Stimulated activated CD4-positive, alpha-beta T cell treated with anti-CD3 and anti-CD28 coated beads, TNF-alpha, amount 100 ng/mL, for 4 hours (primary cell): ENCODE results near the gene SYDE1.

Source experiments
- DNase-seq, 3 experiments: peaks; one replicate each; pipeline ENCODE4 v3.0.0-alpha.2; 2020; ENCODE audit warnings: low read depth in 3 of 3

The SYDE1 gene

GRCh38 chr19:15124572-15125231, 17.5 kb downstream of the SYDE1 start:
- DNase-seq, result no peak

DNA sequence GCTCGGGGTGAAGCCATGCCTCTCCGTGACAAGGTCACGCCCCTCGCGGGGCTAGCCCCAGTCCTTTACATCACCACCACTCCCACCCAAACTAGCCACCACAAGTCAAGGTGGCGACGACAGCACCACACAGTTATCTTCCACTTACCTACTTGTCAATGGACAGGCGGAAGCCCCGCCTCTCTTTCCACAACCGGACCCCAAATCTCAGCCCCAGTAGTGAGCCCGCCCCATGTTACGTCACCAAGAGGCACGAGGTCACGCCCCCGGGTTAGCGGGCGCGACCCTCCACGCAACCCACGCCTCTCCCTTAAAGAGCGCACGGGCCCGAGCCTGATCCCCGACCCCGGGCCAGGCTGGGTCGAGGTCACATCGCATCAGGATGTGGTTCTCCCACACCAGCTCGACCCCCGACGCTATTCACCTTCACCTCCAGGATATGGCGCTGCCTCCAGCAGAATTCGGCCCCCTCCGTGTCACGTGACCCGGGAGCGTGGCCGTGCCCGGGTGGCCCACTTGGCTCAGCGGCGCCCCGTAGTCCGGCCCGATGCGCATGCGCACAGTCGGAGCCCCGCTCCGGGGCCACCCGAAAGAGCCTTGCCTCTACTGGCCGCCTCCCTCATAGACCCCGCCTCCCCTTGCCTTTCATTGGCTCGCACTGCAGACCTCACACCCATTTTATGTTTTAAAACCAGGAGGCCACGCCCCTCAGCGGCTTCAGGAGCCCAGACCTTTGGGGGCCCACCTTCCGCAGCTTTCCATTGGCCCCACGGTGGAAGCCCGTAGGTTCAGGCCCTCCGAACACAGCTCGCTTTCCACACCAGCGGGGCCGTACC, 18.2 kb downstream of the SYDE1 start:
- DNase-seq, result peak; percentile 90 to 96 (median 95)

- DNase-seq, result no peak
Observed at GRCh38 chr19:15126131-15126910, 19.1 kb downstream of the SYDE1 start.

- DNase-seq, result no peak
Observed at GRCh38 chr19:15128162-15128770, 21.1 kb downstream of the SYDE1 start.

DNA sequence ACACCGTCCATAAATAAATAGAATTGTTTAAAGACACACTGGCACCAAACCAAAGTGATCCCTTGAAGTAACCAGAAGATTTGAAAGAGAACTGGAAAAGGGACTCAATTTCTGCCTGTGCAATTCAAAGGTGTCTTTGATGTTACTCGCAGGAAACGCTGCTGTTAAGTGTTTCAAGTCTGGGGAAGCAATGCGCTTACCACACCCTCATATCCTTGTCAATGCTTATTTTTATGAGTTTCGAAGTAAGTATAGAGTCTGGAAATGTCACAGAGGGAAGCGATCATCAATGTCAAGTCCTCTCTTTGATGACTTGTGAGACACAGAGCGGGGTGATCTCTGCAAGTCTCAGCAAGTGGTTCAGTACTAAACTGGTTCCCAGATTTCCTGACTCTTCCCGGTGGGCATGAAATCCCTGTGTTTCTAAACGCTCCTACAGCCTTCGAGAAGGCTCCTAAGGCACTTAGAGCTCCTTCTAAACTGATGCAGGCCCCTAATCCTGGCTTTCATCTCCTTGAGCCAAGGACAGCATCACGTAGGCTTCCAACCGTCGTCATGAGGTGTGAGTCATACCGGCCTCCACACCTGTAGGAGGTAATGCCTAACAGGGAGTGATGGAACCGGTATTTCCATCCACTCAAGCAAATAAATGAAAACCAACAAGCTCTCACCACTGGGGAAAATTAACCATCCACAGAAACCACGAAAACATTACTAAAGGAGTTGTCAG, 22.8 kb downstream of the SYDE1 start:
- DNase-seq, result peak in 1 of 3 experiments; percentile 49

DNA sequence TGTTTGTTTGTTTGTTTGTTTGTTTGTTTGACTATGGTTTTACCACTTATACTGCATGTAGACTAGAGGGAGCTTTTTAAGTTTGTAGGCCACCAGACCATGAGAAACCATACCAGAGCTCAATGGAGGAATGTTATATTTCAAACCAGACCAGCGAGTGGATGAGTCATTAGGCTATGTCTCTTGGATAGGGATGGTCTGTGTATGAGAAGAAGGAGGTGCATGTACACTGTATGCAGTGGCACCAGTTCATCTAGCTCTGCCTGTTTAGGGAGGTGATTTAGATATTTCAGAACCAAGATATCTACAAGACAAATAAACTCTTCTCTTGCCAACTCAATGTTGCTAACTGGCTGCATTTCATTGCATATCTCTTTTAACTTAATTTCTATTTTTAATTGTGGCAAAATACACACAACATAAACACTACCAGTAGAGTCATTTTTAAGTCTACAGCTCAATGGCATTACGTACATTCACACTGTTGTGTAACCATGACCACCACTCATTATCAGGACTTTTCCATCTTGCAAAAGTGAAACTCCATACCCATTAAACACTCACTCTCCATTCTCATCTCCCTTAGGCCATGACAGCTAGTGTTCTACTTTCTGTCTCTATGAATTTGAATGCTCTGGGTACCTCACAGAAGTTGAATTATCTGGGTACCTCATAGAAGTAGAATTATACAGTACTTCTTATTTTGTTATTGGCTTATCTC, 29.2 kb downstream of the SYDE1 start:
- DNase-seq, result no peak

GRCh38 chr19:15137777-15138176, 30.6 kb downstream of the SYDE1 start:
- DNase-seq, result no peak

DNA sequence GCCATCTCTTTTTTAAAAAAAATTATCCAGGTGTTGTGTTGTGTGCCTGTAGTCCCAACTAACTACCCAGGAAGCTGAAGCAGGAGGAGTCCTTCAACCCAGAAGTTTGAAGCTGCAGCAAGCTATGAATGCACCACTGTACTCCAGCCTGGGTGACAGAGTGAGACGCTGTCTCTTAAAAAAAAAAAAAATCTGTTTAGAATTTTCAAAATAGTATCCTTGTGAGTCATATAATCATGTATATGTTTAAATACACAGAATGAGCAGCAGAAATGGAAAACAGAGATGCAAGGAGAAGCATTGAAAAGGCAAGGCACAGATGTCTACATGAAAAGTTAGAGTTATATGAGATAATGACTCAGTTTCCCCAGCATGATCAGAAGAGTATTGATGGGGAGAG, 31.2 kb downstream of the SYDE1 start:
- no peak for DNase-seq

DNA sequence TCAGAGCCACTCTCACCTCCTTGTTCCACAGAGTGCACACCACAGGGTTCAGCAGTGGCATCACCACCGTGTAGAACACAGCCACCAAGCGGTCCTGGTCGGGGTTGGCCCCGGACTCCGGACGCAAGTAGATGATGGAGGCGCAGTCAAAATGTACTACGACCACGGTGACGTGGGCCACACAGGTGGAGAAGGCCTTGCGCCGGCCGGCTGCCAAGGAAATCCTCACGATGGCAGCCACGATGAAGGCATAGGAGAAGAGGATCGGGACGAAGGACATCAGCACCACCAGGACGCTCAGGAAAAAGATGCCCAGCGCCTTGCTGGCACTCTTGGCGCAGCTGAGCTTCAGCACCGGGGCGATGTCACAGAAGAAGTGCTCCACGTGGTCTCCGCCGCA, 33.9 kb downstream of the SYDE1 start:
- DNase-seq, result no peak

- DNase-seq, result no peak
Observed at GRCh38 chr19:15142313-15142712, 35.1 kb downstream of the SYDE1 start.

DNA sequence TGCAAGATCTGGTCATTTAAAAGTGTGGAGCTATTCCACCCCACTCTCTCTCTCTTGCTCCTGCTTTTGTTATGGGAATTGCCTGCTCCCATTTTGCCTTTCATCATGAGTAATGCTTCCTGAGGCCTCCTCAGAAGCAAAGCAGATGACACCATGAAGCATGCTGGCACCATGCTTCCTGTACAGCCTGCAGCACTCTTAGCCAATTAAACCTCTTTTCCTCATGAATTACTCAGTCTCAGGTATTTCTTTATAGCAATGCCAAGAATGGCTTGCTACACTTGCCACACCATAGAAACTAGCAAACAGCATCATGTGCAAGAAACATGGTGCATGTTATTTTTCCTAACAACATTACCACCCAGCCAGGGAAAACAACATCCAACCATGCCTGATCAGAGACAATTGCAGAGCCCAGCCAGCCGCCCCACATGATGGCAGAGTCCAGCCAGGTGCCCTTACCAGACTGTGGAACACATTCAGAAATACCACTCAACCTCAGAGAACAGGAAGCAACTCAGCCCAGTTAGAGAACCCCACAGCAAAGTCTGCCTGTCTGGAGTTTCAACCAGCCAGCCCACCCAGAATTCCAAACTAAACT, 36.9 kb downstream of the SYDE1 start:
- DNase-seq, result no peak

GRCh38 chr19:15147090-15147489, 39.9 kb downstream of the SYDE1 start:
- no peak for DNase-seq

DNA sequence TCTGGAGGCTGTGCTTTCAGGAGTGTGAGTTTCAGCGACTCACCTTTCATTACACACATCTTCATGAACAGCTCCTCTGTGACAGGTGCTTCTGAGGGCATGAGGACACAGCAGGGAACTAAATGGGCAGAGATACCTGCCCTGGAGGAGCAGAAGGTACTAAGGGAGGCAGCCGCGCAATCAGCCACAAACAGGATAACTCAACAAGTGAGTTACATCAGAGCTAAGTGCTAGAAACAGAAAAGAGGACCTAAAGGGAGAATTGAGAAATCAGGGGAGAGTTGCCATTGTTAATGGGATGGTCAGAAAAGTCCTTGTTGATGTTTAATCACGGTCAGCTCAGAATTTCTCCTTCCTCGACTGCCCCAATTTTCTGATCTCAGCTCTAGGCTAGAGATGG, 42.5 kb downstream of the SYDE1 start:
- DNase-seq, result no peak

DNA sequence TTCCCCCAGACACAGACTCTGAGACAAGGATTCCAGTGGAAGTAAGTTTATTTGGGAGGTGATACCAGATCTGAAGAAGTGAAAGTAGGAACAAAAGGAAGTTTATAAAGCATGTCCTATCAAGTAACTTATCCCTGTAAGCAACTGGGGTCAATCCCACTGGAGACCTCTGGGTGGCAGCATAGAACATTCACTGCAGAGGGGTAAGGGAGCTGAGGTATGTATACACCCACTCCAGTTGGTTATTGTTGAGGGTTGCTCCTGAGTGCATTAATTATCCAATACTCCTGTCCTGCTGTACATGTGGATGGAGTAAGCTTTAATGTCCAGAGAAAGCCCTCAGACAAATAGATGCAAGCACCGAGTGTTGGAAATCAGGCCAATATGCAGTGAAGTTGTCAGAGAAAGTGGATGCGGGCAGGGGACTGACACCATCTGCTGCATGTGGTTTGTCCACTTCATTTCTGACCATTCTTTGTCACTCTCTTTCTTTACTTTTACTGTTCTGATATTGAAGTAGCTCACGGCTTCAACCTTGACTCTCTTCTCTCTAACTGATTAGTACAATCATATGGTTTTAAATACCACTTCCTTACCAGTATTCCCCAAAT, 46.9 kb downstream of the SYDE1 start:
- no peak for DNase-seq

DNA sequence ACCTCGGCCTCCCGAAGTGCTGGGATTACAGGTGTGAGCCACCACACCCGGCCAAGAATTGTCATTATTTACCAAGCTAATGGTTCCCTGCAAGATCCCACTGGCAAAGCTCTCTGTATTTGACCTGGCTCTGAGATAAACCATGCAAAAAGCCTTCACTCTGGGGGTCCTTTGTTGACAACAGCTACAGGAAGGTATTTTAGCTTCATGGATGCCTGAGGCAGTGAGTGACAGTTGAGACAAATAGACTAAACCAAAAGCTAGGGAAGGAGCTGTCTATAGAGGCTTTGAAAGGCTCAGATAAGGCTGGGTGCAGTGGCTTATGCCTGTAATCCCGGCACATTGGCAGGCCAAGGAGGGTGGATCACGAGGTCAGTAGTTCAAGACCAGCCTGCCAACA, 48.1 kb downstream of the SYDE1 start:
- DNase-seq, result no peak

DNA sequence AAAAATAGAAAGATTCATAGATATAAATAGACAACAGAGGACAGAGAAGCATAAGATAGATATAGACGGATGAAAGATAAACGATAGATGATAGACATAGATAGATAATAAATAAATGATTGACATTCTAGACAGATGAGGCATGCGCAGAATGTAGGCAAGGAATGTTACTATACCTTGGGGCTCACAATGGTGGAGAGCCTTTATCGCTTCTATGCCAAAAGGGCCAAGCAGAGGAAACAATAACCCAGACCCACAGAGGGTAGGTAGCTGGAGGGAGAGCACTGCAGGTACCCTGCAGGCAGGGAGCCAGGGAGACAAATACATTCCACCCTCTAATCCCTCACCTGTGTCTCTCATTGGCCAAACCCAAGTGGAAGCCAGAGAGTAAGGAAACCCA, 49.2 kb downstream of the SYDE1 start:
- DNase-seq, result no peak

DNA sequence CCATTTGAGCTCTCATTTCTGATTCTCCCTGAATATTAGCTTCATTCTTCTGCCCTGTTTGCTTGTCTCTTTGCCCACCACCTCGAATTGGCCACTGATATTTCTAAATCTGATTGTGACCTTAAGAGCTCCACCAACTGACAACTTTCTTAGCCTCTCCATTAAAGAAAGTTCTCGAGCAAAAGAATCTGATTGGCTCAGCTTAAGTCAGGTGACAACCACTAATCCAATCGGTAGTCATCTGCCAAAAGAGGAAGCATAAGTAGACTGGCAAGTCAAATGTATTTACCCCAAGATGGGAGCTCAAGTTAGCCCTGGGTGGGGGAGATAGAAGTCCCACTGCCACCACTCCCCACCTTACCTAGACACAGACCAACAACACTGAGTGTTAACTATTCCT, 52.0 kb downstream of the SYDE1 start:
- DNase-seq, result no peak

DNA sequence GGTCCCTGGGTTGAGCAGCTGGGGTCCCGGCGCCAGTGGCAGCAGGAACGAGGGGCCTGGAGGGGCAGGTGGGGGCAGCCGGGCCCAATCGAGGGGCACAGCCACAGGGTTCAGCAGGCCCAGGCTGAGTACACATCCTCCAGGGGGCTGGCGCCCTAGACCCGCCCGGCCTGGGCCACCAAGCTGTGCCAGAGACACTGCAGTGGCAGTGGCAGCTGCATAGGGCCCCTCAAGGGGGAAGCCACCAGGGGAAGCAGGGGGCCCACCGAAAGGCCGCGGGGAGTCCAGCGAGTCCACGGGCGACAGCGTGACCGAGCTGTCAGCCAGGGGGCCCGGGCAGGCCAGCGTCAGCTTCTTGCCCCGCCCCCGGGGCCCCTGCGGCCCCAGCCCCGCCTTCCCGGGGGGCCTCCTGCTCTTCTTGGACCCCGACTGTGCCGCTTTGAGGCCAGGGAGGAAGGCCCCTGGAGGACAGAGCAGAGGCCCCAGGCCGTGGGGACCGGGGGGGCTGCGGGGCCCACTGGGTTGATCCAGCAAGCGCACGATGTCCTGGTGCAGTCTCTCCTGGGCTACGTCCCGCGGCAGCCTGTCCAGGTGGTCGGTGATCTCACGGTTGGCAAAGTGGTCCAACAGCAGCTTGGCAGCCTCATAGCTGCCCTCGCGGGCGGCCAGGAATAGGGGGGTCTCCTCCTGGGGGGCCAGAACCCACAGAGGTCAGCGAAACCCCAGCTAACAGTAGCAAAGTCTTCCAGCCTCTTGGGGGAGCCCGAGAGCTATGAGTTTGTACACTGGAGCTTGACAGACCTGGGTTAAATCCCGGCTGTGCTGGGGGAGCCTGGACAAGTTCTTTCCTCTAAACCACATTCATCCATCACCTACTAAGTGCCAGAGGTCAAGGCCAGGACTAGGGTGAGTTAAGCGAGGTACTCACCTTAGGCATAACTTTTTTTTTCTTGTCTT, 54.1 kb downstream of the SYDE1 start:
- DNase-seq, result no peak
